GM13977 (cell line): ENCODE results near the gene MSI2.
A peak's percentile ranks its signal among the peaks of the same experiment; 100 is the strongest.

ENCODE experiments used
- DNase-seq: peaks from one replicate; pipeline ENCODE4 v3.0.0; 2012; ENCODE audit warnings: low spot score
- CTCF ChIP-seq: IDR thresholded peaks from 2 replicates; pipeline ENCODE4 v1.5.1; 2012; ENCODE audit warnings: mild to moderate bottlenecking, control low read depth; ENCODE audit not compliant: insufficient read depth; ENCODE audit errors: extremely low read depth, missing control alignments
- in situ Hi-C: fragments of 300-500 bp; cut with MboI; formaldehyde crosslinking; loops from one replicate; pipeline ENCODE4 v1.12.0; 2022; ENCODE audit warnings: low sequenced_read_pairs, low pct_unique_long_range_greater_than_20kb, mixed read lengths, inconsistent platforms; ENCODE audit not compliant: unreplicated experiment

The MSI2 gene

GRCh38 chr17:57242148-57242547, 14.2 kb upstream of the MSI2 start:
- no peak for DNase-seq
- TF ChIP-seq CTCF = no peak
- in situ Hi-C loops = loop anchor here (25.0 kb wide), 1 partner anchor 495 kb away; the partner anchor contains the start of gene CCDC182

- in situ Hi-C loops = loop anchor here (25.0 kb wide), 1 partner anchor 494 kb away; the partner anchor contains the start of gene CCDC182
- peak; percentile 100 for TF ChIP-seq CTCF
- DNase-seq = peak; percentile 81
These were observed 13.1 kb upstream of the MSI2 start for GRCh38 chr17:57243171-57243622.

- in situ Hi-C loops = loop anchor here (25.0 kb wide), 1 partner anchor 492 kb away; the partner anchor contains the start of gene CCDC182
- DNase-seq = no peak
- TF ChIP-seq CTCF = no peak
These were observed 10.5 kb upstream of the MSI2 start for GRCh38 chr17:57245786-57246185.

- in situ Hi-C loops = loop anchor here (25.0 kb wide), 1 partner anchor 491 kb away; the partner anchor contains the start of gene CCDC182
- no peak for TF ChIP-seq CTCF
These were observed 10.1 kb upstream of the MSI2 start for GRCh38 chr17:57246257-57246656.

GRCh38 chr17:57247261-57247660, 9.1 kb upstream of the MSI2 start:
- in situ Hi-C loops = loop anchor here (25.0 kb wide), 1 partner anchor 490 kb away; the partner anchor contains the start of gene CCDC182
- no peak for DNase-seq
- TF ChIP-seq CTCF = no peak

More at GRCh38 chr17:57246257-57246656, 10.1 kb upstream of the MSI2 start:
- DNase-seq = no peak

- in situ Hi-C loops = loop anchor here (25.0 kb wide), 1 partner anchor 489 kb away; the partner anchor contains the start of gene CCDC182
- TF ChIP-seq CTCF = no peak
- DNase-seq = no peak
These were observed 8.4 kb upstream of the MSI2 start for GRCh38 chr17:57247913-57248312.

- DNase-seq = no peak
- no peak for TF ChIP-seq CTCF
- in situ Hi-C loops = loop anchor here (25.0 kb wide), 1 partner anchor 488 kb away; the partner anchor contains the start of gene CCDC182
These were observed 6.8 kb upstream of the MSI2 start for GRCh38 chr17:57249520-57249919.
